Urinary bladder (tissue), 4 donors: Measurements from ENCODE around the gene ARHGAP15. TPM values are rescaled to one million over a fixed set of nuclear protein-coding genes. Genes with fewer than 3 reads are reported as not detected.
A peak's percentile ranks its signal among the peaks of the same experiment; 100 is the strongest.

Source experiments
- DNase-seq: peaks from one replicate; pipeline ENCODE4 v3.0.0-alpha.2; 2015; ENCODE audit errors: extremely low spot score
- H3K27ac ChIP-seq: one replicate; pipeline ENCODE4 v1.5.1; 2013; ENCODE audit warnings: low read depth, mild to moderate bottlenecking, moderate library complexity
- H3K36me3 ChIP-seq: one replicate; pipeline ENCODE4 v1.6.1; 2013; ENCODE audit warnings: mild to moderate bottlenecking, moderate library complexity; ENCODE audit not compliant: insufficient read depth
- H3K4me1 ChIP-seq: one replicate; pipeline ENCODE4 v1.6.1; 2013; ENCODE audit warnings: mild to moderate bottlenecking, moderate library complexity; ENCODE audit not compliant: insufficient read depth
- H3K4me3 ChIP-seq: one replicate; pipeline ENCODE4 v1.5.1; 2013; ENCODE audit warnings: low read depth, low read length
- WGBS: extraction: QIAGEN DNeasy Blood & Tissue Kit; methylation state at CpG from one replicate; pipeline ENCODE4 v1.1.7; 2013; 5-methylcytosine and 5-hydroxymethylcytosine counted together
- polyA plus RNA-seq: library from polyadenylated mRNA; stranded (reverse); fragments of 200-250 nt; gene quantifications from one replicate; pipeline ENCODE4 v1.2.3, GENCODE V29; 2013
- total RNA-seq: library from RNA; depleted of rRNA; stranded (reverse); fragments of >200 nt; gene quantifications from one replicate; pipeline ENCODE4 v1.2.3, GENCODE V29; 2014
- donor health status: healthy with polysubstance abuse.
- donor health status: healthy.

The ARHGAP15 gene
- total and polyA plus RNA-seq, 2 donors, result 3.9 to 107 TPM

GRCh38 chr2:143615562-143615961, 486.3 kb downstream of the ARHGAP15 start:
- DNase-seq, result no peak
- H3K27ac ChIP-seq, result no peak overlapping the region
- no peak overlapping the region for H3K4me3 ChIP-seq
- H3K4me1 ChIP-seq, result no peaks in the 10 kb centered on the region
- WGBS, result 82% methylated on average over 4 of the region's 4 CpGs
- H3K36me3 ChIP-seq, result no peaks in the 10 kb centered on the region

- Histone ChIP-seq H3K36me3 (no peaks in the 10 kb centered on the region), H3K27ac (no peak overlapping the region), H3K4me3 (no peak overlapping the region), H3K4me1 (no peaks in the 10 kb centered on the region)
- WGBS, result 87% methylated on average over 6 of the region's 6 CpGs
- DNase-seq, result no peak
Observed at GRCh38 chr2:143616452-143616851, 487.2 kb downstream of the ARHGAP15 start.

GRCh38 chr2:143617803-143618415, 488.7 kb downstream of the ARHGAP15 start:
- no peaks in the 10 kb centered on the region for H3K4me1 ChIP-seq
- DNase-seq, result no peak
- WGBS, result 81% methylated on average over 2 of the region's 2 CpGs
- no peak overlapping the region for H3K27ac ChIP-seq
- no peaks in the 10 kb centered on the region for H3K36me3 ChIP-seq
- H3K4me3 ChIP-seq, result no peak overlapping the region

- H3K4me3 ChIP-seq, result no peak overlapping the region
- H3K36me3 ChIP-seq, result no peaks in the 10 kb centered on the region
- no peak for DNase-seq
- H3K4me1 ChIP-seq, result no peaks in the 10 kb centered on the region
- H3K27ac ChIP-seq, result no peak overlapping the region
- 87% methylated on average over 2 of the region's 2 CpGs for WGBS
Observed at GRCh38 chr2:143622106-143622505, 492.9 kb downstream of the ARHGAP15 start.

- no peak for DNase-seq
- WGBS, result 87% methylated on average over 6 of the region's 6 CpGs
- Histone ChIP-seq H3K4me1 (no peaks in the 10 kb centered on the region), H3K36me3 (no peaks in the 10 kb centered on the region), H3K27ac (no peak overlapping the region), H3K4me3 (no peak overlapping the region)
Observed at GRCh38 chr2:143623231-143623908, 494.2 kb downstream of the ARHGAP15 start.

GRCh38 chr2:143623909-143624260, 494.7 kb downstream of the ARHGAP15 start:
- H3K4me1 ChIP-seq, result no peaks in the 10 kb centered on the region
- H3K4me3 ChIP-seq, result no peak overlapping the region
- no peak for DNase-seq
- H3K36me3 ChIP-seq, result no peaks in the 10 kb centered on the region
- 77% methylated on average over 8 of the region's 8 CpGs for WGBS
- no peak overlapping the region for H3K27ac ChIP-seq

- Histone ChIP-seq H3K4me1 (no peaks in the 10 kb centered on the region), H3K27ac (no peak overlapping the region), H3K4me3 (no peak overlapping the region), H3K36me3 (no peaks in the 10 kb centered on the region)
- no peak for DNase-seq
Observed at GRCh38 chr2:143629340-143629739, 500.1 kb downstream of the ARHGAP15 start.

- Histone ChIP-seq H3K27ac (no peak overlapping the region), H3K4me3 (no peak overlapping the region), H3K4me1 (no peaks in the 10 kb centered on the region), H3K36me3 (peaks cover 1% of the 10 kb centered on the region)
- no peak for DNase-seq
- WGBS, result 90% methylated on average over 3 of the region's 3 CpGs
Observed at GRCh38 chr2:143632751-143633374, 503.6 kb downstream of the ARHGAP15 start.

GRCh38 chr2:143633419-143633818, 504.2 kb downstream of the ARHGAP15 start:
- no peak overlapping the region for H3K4me3 ChIP-seq
- H3K4me1 ChIP-seq, result no peaks in the 10 kb centered on the region
- H3K36me3 ChIP-seq, result peaks cover 1% of the 10 kb centered on the region
- no peak overlapping the region for H3K27ac ChIP-seq
- no peak for DNase-seq
- 47% methylated on average over 2 of the region's 2 CpGs for WGBS

GRCh38 chr2:143635302-143635701, 506.1 kb downstream of the ARHGAP15 start:
- H3K4me3 ChIP-seq, result no peak overlapping the region
- H3K36me3 ChIP-seq, result peaks cover 1% of the 10 kb centered on the region
- no peak for DNase-seq
- H3K4me1 ChIP-seq, result no peaks in the 10 kb centered on the region
- WGBS, result 97% methylated on average over 2 of the region's 2 CpGs
- H3K27ac ChIP-seq, result no peak overlapping the region

GRCh38 chr2:143635936-143636335, 506.7 kb downstream of the ARHGAP15 start:
- Histone ChIP-seq H3K27ac (no peak overlapping the region), H3K4me1 (no peaks in the 10 kb centered on the region), H3K4me3 (no peak overlapping the region), H3K36me3 (peaks cover 1% of the 10 kb centered on the region)
- WGBS, result 97% methylated on average over 2 of the region's 2 CpGs
- no peak for DNase-seq

- DNase-seq, result peak; percentile 20
- no peak overlapping the region for H3K27ac ChIP-seq
- no peaks in the 10 kb centered on the region for H3K36me3 ChIP-seq
- H3K4me1 ChIP-seq, result no peaks in the 10 kb centered on the region
- WGBS, result 57% methylated on average over 5 of the region's 5 CpGs
- no peak overlapping the region for H3K4me3 ChIP-seq
Observed at GRCh38 chr2:143640826-143641225, 511.6 kb downstream of the ARHGAP15 start.

GRCh38 chr2:143645921-143646645, 516.9 kb downstream of the ARHGAP15 start:
- WGBS, result 70% methylated on average over 5 of the region's 5 CpGs
- no peak for DNase-seq
- Histone ChIP-seq H3K36me3 (no peaks in the 10 kb centered on the region), H3K4me1 (no peaks in the 10 kb centered on the region), H3K4me3 (no peak overlapping the region), H3K27ac (no peak overlapping the region)
